HepG2 (cell line): ENCODE results near the gene SYTL3. TPM values are rescaled to one million over a fixed set of nuclear protein-coding genes. Genes with fewer than 3 reads are reported as not detected.

ENCODE experiments used
- ATAC-seq: fragments of 200-7000 bp; cut with Tn5 transposase; 3 replicates; pipeline ENCODE4 v1.9.1; 2020; ENCODE audit warnings: mild to moderate bottlenecking, moderate library complexity
- BruUV-seq: library from RNA; stranded (reverse); fragments of 400-500 nt; replicated peaks from 2 replicates; lab custom pipeline; 2021; lab: Mats Ljungman, UMichigan
- CTCF ChIA-PET: fragments of 300-600 bp; formaldehyde crosslinking; extraction: SDS; loops from one replicate; lab custom pipeline; 2021; ENCODE audit warnings: low total read pairs, inconsistent platforms, low intra/inter-chr PET ratio; lab: Yijun Ruan, JAX
- POLR2A ChIA-PET: fragments of 350-600 bp; sonication (Branson Sonifier 250); formaldehyde crosslinking; loops from one replicate; lab custom pipeline; 2020; ENCODE audit warnings: antibody characterized with exemption, inconsistent platforms; lab: Yijun Ruan, JAX
- DNase-seq: peaks from one replicate; pipeline ENCODE4 v3.0.0-alpha.2; 2015; ENCODE audit warnings: low spot score
- FAIRE-seq: peaks from 3 replicates; lab custom pipeline; 2011; peaks lifted over from hg19 to GRCh38; lab: Jason Lieb, UNC
- H2AFZ ChIP-seq: one replicate; pipeline ENCODE4 v1.6.1; 2011; ENCODE audit warnings: low read length, inconsistent platforms
- H3K27ac ChIP-seq: fragments of 300-600 bp; 3 replicates; pipeline ENCODE4 v1.8.0; 2011; ENCODE audit warnings: mixed run types, mild to moderate bottlenecking, mixed read lengths, low read length, inconsistent platforms; ENCODE audit not compliant: insufficient read depth; ENCODE audit errors: extremely low read length
- H3K27me3 ChIP-seq, 2 experiments: fragments of 200-600 bp in 1 of 2; 2 replicates in 1 of 2; 3 replicates in 1 of 2; pipeline versions ENCODE4 v1.6.0 to v1.8.0; 2011; ENCODE audit warnings: low read length in 2 of 2, mild to moderate bottlenecking in 2 of 2, moderate library complexity in 2 of 2, inconsistent platforms in 1 of 2; ENCODE audit not compliant: insufficient read depth in 2 of 2, control insufficient read depth in 1 of 2
- H3K36me3 ChIP-seq, 2 experiments: fragments of 200-600 bp in 1 of 2; replicated peaks in 1 of 2; 2 replicates in 1 of 2; 3 replicates in 1 of 2; pipeline versions ENCODE4 v1.5.1 to v1.8.0; 2011; ENCODE audit warnings: low read length in 2 of 2, inconsistent platforms in 1 of 2; ENCODE audit not compliant: insufficient read depth in 2 of 2, control insufficient read depth in 1 of 2
- H3K4me1 ChIP-seq: 2 replicates; pipeline ENCODE4 v1.5.1; 2012; ENCODE audit warnings: low read length, inconsistent platforms; ENCODE audit not compliant: insufficient read depth
- H3K4me2 ChIP-seq: 2 replicates; pipeline ENCODE4 v1.6.0; 2011; ENCODE audit warnings: low read depth, low read length, inconsistent platforms
- H3K4me3 ChIP-seq, 3 experiments: fragments of 200-600 bp in 1 of 3; sonication (generic), shearing (Covaris generic) in 1 of 3; replicated peaks in 1 of 3; 2 replicates each; pipeline ENCODE4 v1.5.1; 2011 to 2016; ENCODE audit warnings: low read length in 3 of 3, inconsistent platforms in 2 of 3, low read depth in 2 of 3, mild to moderate bottlenecking in 2 of 3, control low read depth in 1 of 3, mixed read lengths in 1 of 3; ENCODE audit not compliant: insufficient read depth in 1 of 3
- H3K79me2 ChIP-seq: one replicate; pipeline ENCODE4 v1.6.1; 2011; ENCODE audit warnings: low read length, inconsistent platforms; ENCODE audit not compliant: insufficient read depth
- H3K9ac ChIP-seq: 2 replicates; pipeline ENCODE4 v1.6.0; 2011; ENCODE audit warnings: mild to moderate bottlenecking, low read depth, low read length, inconsistent platforms; ENCODE audit not compliant: insufficient read depth
- H3K9me3 ChIP-seq: 2 replicates; pipeline ENCODE4 v1.5.1; 2012; ENCODE audit warnings: mild to moderate bottlenecking, low read length
- H4K20me1 ChIP-seq: 2 replicates; pipeline ENCODE4 v1.6.0; 2011; ENCODE audit warnings: inconsistent platforms, mild to moderate bottlenecking, low read length, moderate library complexity; ENCODE audit not compliant: insufficient read depth
- ATF6 ChIP-seq: sonication (generic); formaldehyde crosslinking; conservative IDR thresholded peaks from 2 replicates; pipeline ENCODE4 v1.4.0; 2020; ENCODE audit warnings: missing genetic modification reagents
- FIP1L1 ChIP-seq: fragments of 200-400 bp; formaldehyde crosslinking; IDR thresholded peaks from 2 replicates; pipeline ENCODE4 v1.6.1; 2018; ENCODE audit warnings: low read depth, mild to moderate bottlenecking, low read length, moderate library complexity, borderline replicate concordance; ENCODE audit not compliant: insufficient read depth
- NFE2 ChIP-seq: sonication (generic); formaldehyde crosslinking; IDR thresholded peaks from 2 replicates; pipeline ENCODE4 v1.4.0; 2020; ENCODE audit warnings: missing genetic modification reagents
- NR2F1 ChIP-seq, 2 experiments: fragments of 450-650 bp in 1 of 2; formaldehyde crosslinking in 1 of 2; IDR thresholded peaks; 2 replicates each; pipeline versions ENCODE4 v1.5.0 to v1.6.1; 2016 to 2020; ENCODE audit warnings: mild to moderate bottlenecking in 1 of 2, missing compliant biosample characterization in 1 of 2, missing genetic modification reagents in 1 of 2, moderate library complexity in 1 of 2
- RXRB ChIP-seq: IDR thresholded peaks from 2 replicates; pipeline ENCODE4 v1.6.1; 2016; ENCODE audit warnings: borderline replicate concordance, missing genetic modification reagents, missing compliant biosample characterization
- SIN3B ChIP-seq: fragments of 150-350 bp; IDR thresholded peaks from 2 replicates; pipeline ENCODE4 v1.6.1; 2014; ENCODE audit warnings: low read length
- SIX1 ChIP-seq: sonication (generic); formaldehyde crosslinking; IDR thresholded peaks from 2 replicates; pipeline ENCODE4 v1.4.0; 2020; ENCODE audit warnings: missing genetic modification reagents, borderline replicate concordance
- TEF ChIP-seq: sonication (generic); formaldehyde crosslinking; IDR thresholded peaks from 2 replicates; pipeline ENCODE4 v1.5.0; 2020; ENCODE audit warnings: missing genetic modification reagents
- TSC22D2 ChIP-seq: sonication (generic); formaldehyde crosslinking; IDR thresholded peaks from 2 replicates; pipeline ENCODE4 v1.5.1; 2020; ENCODE audit warnings: missing genetic modification reagents, mild to moderate bottlenecking, borderline replicate concordance
- WIZ ChIP-seq: sonication (generic); formaldehyde crosslinking; IDR thresholded peaks from 2 replicates; pipeline ENCODE4 v1.5.1; 2020; ENCODE audit warnings: mild to moderate bottlenecking, missing genetic modification reagents
- ZC3H13 ChIP-seq: sonication (generic); formaldehyde crosslinking; IDR thresholded peaks from 2 replicates; pipeline ENCODE4 v1.8.1; 2023; ENCODE audit warnings: mild to moderate bottlenecking, missing genetic modification reagents, moderate library complexity
- ZEB1 ChIP-seq: IDR thresholded peaks from 2 replicates; pipeline ENCODE4 v1.6.1; 2012; ENCODE audit warnings: mild to moderate bottlenecking, low read depth, inconsistent platforms; ENCODE audit not compliant: insufficient replicate concordance
- ZNF546 ChIP-seq: sonication (generic); formaldehyde crosslinking; conservative IDR thresholded peaks from 2 replicates; pipeline ENCODE4 v1.8.1; 2023; ENCODE audit warnings: mild to moderate bottlenecking, missing genetic modification reagents
- ZNF572 ChIP-seq: sonication (generic); formaldehyde crosslinking; IDR thresholded peaks from 2 replicates; pipeline ENCODE4 v1.5.1; 2020; ENCODE audit warnings: mild to moderate bottlenecking, missing genetic modification reagents
- WGBS: methylation state at CpG from one replicate; pipeline ENCODE4 v1.1.6; 2017; ENCODE audit warnings: low lambda C conversion rate; 5-methylcytosine and 5-hydroxymethylcytosine counted together
- in situ Hi-C: cut with HindIII; loops from 2 replicates; pipeline ENCODE4 v1.10.0; 2017; ENCODE audit warnings: low pct_unique_long_range_greater_than_20kb; ENCODE audit not compliant: extremely low pct_ligation_motif_present
- intact Hi-C: fragments of 100-400 bp; cut with micrococcal nuclease; formaldehyde crosslinking; loops from one replicate; pipeline ENCODE4 v1.10.0; 2022; ENCODE audit not compliant: unreplicated experiment
- polyA plus RNA-seq, 8 experiments: library from polyadenylated mRNA; depleted of rRNA in 3 of 8; stranded (reverse) in 7 of 8; unstranded in 1 of 8; fragments of >200 nt; fragmentation: Illumina TruSeq in 4 of 8; extraction: Trizol in 4 of 8; gene quantifications; 2 replicates each; pipeline versions ENCODE4 v1.2.1 to v1.2.3, GENCODE V29; 2011 to 2016; ENCODE audit warnings: low read depth in 4 of 8, missing spikeins in 1 of 8, mixed read lengths in 1 of 8; ENCODE audit not compliant: insufficient read depth in 1 of 8
- total RNA-seq, 5 experiments: library from RNA; depleted of rRNA; stranded (reverse); fragments of >200 nt; fragmentation: Illumina TruSeq; extraction: Trizol; gene quantifications; 2 replicates each; pipeline ENCODE4 v1.2.3, GENCODE V29; 2016; ENCODE audit warnings: low read depth in 1 of 5

The SYTL3 gene
- total and polyA plus RNA-seq, 2 of the 13 experiments (the other 11 are each of a cell fraction or from before 2014, with no cell fraction given): 0.11 to 0.28 TPM

DNA sequence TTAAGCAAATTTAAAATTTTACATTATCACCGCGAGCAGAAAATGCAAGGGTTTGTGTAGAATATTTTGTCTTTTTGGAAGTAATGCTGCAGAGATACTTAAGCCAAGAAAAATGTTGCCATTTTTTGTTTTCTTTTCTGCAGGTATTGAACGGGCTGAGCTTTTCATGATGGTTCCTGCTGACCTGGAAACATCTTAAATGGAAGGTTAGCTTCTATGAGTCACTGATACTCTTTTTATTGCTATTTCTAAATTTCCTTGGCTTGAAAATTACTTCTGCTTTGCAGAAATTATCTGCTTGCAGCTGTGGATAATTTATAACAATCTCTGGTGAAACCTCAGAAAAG lies 12.7 kb downstream of the SYTL3 start (continued):
- no peak for TF ChIP-seq ZEB1
- no peak for TF ChIP-seq SIX1 (CRISPR knock-in tag)

DNA sequence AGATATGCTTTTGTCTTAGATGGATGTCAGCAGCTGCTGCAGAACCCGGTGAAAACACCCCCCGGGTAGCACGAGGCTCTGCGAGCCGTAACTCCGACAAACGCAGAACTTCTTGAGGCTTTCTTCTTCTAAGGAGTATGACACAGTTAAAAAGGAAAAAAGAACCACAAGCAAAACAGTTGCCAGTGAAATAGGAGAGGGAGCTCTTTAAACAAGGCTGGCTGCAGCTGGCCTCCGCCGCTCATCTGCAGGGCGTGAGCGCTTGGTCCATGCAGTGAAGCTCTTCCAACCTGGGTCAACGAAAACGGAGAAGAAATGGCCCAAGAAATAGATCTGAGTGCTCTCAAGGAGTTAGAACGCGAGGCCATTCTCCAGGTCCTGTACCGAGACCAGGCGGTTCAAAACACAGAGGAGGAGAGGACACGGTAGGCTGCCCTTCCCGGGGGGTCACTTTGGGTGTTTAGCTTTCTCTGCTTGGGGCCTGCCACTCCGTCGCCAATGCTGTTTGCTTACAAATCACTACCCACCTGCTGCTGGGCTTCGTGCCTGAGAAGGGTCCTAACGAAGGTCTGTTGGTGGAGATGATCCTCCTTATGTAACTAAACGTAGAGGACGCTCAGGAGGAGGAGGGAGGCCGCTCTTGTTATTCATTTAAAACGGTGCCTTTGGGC lies 13.2 kb downstream of the SYTL3 start:
- no peak overlapping the region for H3K27ac ChIP-seq
- WGBS: 53% methylated on average over 25 of the region's 27 CpGs
- H3K27me3 ChIP-seq: peaks cover 16 to 65% of the 10 kb centered on the region in 2 experiments; a peak in 4 of 5 replicates
- no peak overlapping the region for H3K4me2 ChIP-seq
- no peaks in the 10 kb centered on the region for H3K36me3 ChIP-seq
- no peak overlapping the region for H2AFZ ChIP-seq
- H3K9me3 ChIP-seq: no peaks in the 10 kb centered on the region
- ATAC-seq: no peak
- no peaks in the 10 kb centered on the region for H3K79me2 ChIP-seq
- ChIA-PET CTCF (no interaction called here), POLR2A (no interaction called here)
- no peak overlapping the region for H3K9ac ChIP-seq
- no peak for FAIRE-seq
- no peaks in the 10 kb centered on the region for H4K20me1 ChIP-seq
- no TSS peak for BruUV-seq
- H3K4me3 ChIP-seq: no peak overlapping the region
- H3K4me1 ChIP-seq: no peaks in the 10 kb centered on the region; the same call in 1 of the 2 replicates
- DNase-seq: no peak
- in situ Hi-C loops: no loop called here
- intact Hi-C loops: no loop called here
- TF ChIP-seq TSC22D2 (CRISPR knock-in tag) (no peak), NR2F1 (CRISPR knock-in tag; IDR thresholded peaks at IDR 0.05) (no peak)

- no peak overlapping the region for H3K9ac ChIP-seq
- H3K79me2 ChIP-seq: no peaks in the 10 kb centered on the region
- no peaks in the 10 kb centered on the region for H4K20me1 ChIP-seq
- POLR2A ChIA-PET: interaction anchor here (0.9 kb wide), 1 partner anchor 19 kb away, joined by 3 read pairs; the partner anchor contains the start of gene DYNLT1
- peaks cover 20 to 69% of the 10 kb centered on the region in 2 experiments; a peak in 4 of 5 replicates for H3K27me3 ChIP-seq
- CTCF ChIA-PET: no interaction called here
- H3K4me3 ChIP-seq: no peak overlapping the region
- DNase-seq: no peak
- no peak overlapping the region for H2AFZ ChIP-seq
- intact Hi-C loops (no loop called here), in situ Hi-C loops (no loop called here)
- no peak overlapping the region for H3K4me2 ChIP-seq
- WGBS: 29% methylated on average over 11 of the region's 11 CpGs
- FAIRE-seq: no peak
- H3K27ac ChIP-seq: no peak overlapping the region
- BruUV-seq: no TSS peak
- H3K4me1 ChIP-seq: no peaks in the 10 kb centered on the region; the same call in 1 of the 2 replicates
- no peak for ATAC-seq
- TF ChIP-seq ZNF546 (CRISPR knock-in tag): no peak
- TF ChIP-seq TEF (CRISPR knock-in tag): no peak
- TF ChIP-seq RXRB: no peak
- no peak for TF ChIP-seq FIP1L1
- TF ChIP-seq ZC3H13 (CRISPR knock-in tag): no peak
- no peak for TF ChIP-seq ZNF572
- no peak for TF ChIP-seq WIZ (CRISPR knock-in tag)
- no peak for TF ChIP-seq SIN3B
- TF ChIP-seq NFE2 (CRISPR knock-in tag): no peak
- no peak for TF ChIP-seq ATF6
- no peaks in the 10 kb centered on the region for H3K36me3 ChIP-seq
- H3K9me3 ChIP-seq: no peaks in the 10 kb centered on the region
These were observed 13.8 kb downstream of the SYTL3 start for GRCh38 chr6:158663625-158664165.
